HG02852 (cell line): ENCODE data around the gene CLDN12.
"Not testable (repeated sequence)": the region's sequence is repeated elsewhere in the genome, so short reads cannot be mapped to it uniquely, and the experiment has no call there.

ENCODE experiments used
- ATAC-seq: cut with Tn5 transposase; IDR thresholded peaks from one replicate; pipeline ENCODE4 v1.9.1; 2021; ENCODE audit warnings: mild to moderate bottlenecking, moderate library complexity; ENCODE audit not compliant: unreplicated experiment

The CLDN12 gene

DNA sequence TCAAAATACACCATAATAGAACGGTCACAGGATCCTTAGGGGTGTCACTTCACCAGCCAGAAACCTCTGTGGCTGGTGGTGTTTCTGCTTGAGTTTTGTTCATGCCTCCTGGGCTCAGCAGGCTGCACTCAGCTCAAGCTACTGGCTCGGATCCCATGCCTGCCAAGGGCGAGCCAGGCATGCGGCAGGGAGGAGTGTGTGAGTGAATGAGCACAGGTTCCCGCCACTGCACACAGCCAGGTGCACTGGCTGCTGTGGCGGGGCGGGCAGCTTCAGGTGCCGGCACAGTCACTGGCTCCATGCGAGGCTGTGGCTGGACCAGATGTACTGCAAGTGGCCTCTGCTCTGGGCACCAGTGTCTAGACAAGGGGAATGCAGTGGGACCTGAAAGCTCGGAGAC lies 29.5 kb downstream of the CLDN12 start:
- ATAC-seq, result no peak

DNA sequence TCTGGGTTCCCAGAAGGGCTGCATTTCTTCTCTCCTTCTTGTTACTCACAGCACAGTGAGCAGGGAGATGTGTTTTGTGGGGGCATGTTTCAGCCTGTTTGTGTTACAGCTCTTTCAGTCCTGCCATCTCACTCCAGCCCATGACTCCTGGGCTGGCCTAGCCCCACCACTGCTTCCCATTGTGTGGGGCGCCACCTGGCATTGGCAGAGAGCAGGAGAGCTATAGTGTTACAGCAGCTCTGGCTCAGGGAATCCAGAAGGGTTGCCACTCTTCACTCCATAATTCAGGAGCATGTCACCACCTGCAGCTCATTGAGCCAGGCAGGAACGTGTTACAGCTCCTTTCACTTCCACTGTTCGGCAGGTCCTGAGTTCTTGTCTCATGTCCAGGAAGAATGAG lies 30.0 kb downstream of the CLDN12 start:
- ATAC-seq, result no peak

DNA sequence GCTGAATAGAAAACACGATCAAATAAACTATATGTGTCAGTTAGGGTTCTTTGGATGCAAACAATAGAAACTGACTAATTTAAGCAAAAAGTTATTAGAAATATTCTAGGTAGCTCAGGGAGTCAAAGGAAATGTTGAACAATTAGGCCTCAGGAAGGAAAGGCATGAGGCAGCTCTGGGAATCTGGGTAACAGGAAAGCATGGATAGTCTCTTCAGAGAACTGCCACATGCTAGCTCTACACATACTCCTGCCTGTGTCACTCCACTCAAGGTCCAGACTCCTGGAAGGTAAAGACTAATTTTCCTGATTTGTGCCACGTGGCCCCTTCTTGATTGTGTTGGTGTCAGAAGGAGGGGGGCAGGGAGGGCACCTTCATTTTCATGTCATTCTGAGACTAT lies 42.4 kb downstream of the CLDN12 start:
- no peak for ATAC-seq

DNA sequence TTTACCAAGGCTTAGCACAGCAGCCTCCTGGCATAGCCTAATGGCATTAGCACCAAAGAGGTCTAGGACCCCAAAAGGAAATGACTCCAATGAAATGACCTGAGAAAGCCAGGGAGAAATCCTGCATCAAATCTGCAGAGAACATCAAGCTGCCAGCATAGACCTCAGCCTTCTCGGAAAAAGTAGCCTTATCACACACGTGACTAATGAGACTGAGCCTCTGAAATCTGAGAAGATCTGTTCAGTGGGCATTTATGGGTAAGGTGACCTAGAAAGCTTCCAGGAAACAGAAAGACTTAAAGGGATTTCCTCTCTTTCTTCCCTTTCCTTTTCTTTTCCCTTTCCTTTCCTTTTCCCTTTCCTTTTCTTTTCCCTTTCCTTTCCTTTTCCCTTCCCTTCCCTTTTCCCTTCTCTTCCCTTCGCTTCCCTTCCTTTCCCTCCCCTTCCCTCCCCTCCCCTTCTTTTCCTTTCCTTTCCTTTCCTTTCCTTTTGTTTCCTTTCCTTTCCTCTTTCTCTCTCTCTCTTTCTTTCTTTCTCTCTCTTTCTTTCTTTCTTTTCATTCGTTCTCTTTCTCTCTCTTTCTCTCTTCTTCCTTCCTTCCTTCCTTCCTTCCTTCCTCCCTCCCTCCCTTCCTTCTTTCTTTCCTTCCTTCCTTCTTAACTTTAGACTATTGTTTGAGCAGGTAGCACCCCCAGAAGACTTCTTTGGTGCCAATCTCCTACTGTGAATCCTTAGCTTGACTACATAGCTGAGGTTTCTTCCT lies 43.1 kb downstream of the CLDN12 start:
- no peak for ATAC-seq

DNA sequence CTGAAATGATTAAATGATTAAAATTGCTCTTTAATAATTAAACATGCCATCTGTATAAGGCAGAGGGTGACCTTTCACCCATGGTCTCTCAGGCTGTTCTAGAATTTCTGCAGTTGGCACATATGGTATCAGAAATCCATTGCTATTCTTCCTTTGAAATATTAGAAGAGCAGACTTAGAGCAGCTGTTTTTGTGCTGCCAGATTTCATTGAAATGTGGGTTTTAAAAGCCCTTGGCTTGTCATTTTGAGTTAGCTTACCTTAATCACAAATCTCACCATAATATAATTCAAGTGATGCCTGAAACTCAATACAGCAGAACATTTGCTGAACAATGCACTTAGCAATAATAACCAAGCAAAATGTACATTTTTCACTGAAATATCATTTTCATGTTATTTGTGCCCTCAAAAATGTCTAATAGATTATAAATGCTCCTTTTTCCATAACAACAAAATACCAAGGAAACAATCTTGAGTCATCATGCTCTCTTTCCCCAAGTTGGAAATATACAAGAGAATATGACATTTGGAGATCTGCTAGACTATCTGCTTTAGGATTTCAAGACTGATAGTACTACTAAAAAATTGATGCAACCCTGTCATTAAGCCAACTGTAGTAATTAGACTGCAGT lies 50.1 kb downstream of the CLDN12 start:
- no peak for ATAC-seq

DNA sequence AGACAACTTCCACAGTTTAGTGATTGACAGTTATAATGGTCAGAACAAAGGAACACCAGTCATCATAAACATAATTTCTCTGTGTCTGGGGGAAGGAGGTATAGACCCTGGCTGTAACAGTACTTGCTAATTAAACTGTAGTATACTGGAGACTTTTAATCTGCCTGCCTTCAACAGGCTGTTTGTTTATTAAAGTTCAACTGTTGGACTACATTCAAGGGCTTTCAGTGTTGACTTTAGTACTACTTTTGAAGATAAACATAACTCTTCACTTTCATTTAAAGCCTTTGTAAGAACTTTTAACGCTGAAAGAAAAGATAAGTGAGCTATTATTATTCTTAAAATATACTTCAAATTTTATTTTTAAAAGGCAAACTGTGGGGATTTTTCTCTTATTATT lies 50.7 kb downstream of the CLDN12 start:
- no peak for ATAC-seq

DNA sequence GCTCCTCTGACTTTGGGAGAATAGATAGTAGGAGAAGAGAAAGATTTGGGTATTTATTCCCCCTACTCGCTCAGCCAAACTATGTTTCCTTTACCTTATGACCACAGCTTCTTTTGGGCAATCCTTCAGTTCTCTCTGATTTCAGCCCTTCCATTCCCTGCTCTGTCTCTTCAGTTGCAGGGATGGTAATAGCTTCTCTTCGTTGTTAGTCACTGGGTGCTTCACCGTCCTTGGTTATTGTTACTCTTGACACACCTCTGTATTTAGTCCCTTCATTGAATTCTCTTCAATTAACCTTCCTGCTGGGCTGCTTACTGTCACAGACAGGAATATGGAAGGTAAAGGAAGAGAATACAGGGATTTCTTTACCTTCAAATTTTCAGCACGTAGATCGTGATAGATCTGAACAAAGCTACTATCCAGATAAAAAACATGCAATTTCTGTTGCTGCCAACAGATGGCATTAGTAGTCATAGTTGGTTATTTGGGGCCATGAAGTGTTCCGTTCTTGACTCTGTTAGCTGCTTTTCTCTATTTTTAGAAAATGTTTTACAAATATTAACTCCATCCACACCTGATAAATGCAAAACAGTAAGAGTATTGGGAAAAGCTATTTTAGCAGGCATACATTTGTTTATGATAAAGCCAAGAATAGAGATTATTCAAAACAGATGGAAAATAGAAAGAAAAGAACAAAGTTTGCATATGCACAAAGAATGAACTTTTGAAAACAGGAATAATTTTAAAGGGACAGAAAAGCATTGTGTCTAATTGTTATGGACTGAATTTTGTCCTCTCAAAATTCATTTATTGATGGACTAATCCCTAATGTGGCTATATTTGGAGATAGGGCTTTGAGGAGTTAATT lies 52.1 kb downstream of the CLDN12 start:
- ATAC-seq, result peak; percentile 87

DNA sequence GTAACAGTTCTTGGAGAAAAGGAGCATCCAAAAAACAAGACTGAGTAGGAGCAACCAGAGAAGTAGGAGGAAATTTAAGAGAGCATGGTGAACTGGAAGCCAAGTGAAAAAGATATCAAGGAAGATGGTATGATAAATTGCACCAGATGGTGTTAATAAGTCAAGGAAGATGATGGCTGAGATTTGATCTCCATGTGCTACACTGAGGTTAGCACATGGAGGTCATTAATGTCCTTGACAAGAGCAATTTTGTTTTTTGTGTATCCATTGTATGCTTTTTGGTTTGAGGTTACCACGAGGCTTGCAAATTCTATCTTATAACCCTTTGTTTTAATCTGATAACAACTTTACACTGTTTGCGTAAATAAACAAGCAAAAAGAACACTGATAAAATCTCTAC lies 54.8 kb downstream of the CLDN12 start:
- no peak for ATAC-seq

DNA sequence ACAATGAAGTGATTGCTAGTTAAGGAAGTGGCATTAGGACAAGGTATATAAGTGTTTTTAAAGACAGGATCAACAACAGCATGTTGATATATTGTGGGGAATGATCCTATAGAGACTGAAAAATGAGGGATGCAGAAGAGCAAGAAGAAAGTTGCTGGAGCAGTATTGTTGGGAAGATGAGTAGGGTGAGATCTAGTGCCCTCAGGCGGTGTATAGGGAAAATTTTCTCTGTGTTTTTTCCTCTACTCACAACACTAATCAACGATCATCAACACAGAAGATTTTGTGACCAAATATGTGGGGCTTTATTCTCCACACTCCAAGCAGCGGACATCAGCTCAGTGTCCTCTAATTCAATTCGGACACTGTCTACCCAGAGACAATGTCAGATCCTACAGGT lies 56.6 kb downstream of the CLDN12 start:
- ATAC-seq, result no peak

DNA sequence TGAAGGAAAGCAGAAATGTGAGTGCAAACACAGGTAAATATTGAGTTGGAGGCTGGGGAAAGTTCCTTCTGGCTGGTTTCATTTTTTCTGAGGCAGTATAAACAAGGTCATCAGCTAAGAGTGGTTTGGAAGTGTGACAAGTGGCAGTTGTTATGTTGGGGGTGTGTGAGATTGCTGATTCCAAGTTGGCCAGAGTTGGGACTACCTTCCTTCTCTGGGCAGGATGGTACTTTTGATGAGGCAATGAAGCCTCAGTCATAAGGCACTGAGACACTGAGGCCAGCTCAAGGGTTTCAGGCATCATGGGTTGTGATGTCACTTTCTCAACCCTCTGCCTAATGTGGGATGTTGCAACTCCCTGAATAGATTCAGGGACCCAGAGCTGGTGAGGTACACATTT lies 58.0 kb downstream of the CLDN12 start:
- no peak for ATAC-seq

DNA sequence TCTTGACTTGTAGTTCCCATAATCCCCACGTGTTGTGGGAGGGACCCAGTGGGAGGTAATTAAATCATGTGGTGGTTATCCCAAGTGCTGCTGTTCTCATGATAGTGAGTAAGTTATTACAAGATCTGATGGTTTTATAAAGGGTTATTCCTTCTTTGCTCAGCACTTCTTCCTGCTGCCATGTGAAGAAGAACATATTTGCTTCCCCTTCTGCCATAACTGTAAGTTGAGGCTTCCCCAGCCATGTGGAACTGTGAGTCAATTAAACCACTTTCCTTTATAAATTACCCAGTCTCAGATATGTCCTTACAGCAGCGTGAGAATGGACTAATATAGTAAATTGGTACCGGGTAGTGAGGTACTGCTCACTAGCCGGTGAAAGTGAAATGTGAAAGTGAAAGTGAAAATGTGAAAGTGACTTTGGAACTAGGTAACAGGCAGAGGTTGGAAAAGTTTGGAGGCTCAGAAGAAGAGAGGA lies 59.9 kb downstream of the CLDN12 start:
- not testable (repeated sequence) for ATAC-seq
